Right lobe of liver (tissue), 6 donors: Measurements from ENCODE around the gene VASN. TPM values are rescaled to one million over a fixed set of nuclear protein-coding genes. Genes with fewer than 3 reads are reported as not detected.

ENCODE experiments used
- ATAC-seq, 4 donors: fragments of 200-7000 bp; cut with Tn5 transposase; one replicate each; pipeline ENCODE4 v1.9.1; 2020; ENCODE audit warnings: mild to moderate bottlenecking in 4 of 4, moderate library complexity in 4 of 4
- DNase-seq, 3 donors: peaks; one replicate each; pipeline ENCODE4 v3.0.0-alpha.2; 2020
- H3K27ac ChIP-seq, 3 donors: fragments of 200-600 bp; one replicate each; pipeline ENCODE4 v1.8.0; 2022
- H3K27me3 ChIP-seq, 2 donors: fragments of 200-600 bp; one replicate each; pipeline ENCODE4 v1.8.0; 2022
- H3K36me3 ChIP-seq, 4 donors: fragments of 200-600 bp; sonication (generic) in 1 of 4; one replicate each; pipeline versions ENCODE4 v1.5.1 to v1.8.0; 2017 to 2022; ENCODE audit warnings: control low read depth in 1 of 4
- H3K4me1 ChIP-seq, 4 donors: fragments of 200-600 bp; sonication (generic) in 1 of 4; one replicate each; pipeline versions ENCODE4 v1.5.1 to v1.8.0; 2017 to 2022; ENCODE audit warnings: control low read depth in 1 of 4
- H3K4me3 ChIP-seq, 3 donors: fragments of 200-600 bp; one replicate each; pipeline ENCODE4 v1.8.0; 2022
- H3K9me3 ChIP-seq, 4 donors: fragments of 200-600 bp; sonication (generic) in 1 of 4; one replicate each; pipeline versions ENCODE4 v1.5.1 to v1.8.0; 2017 to 2022; ENCODE audit warnings: control low read depth in 1 of 4
- CTCF ChIP-seq, 4 donors: fragments of 200-600 bp in 3 of 4; fragments of 450-650 bp in 1 of 4; IDR thresholded peaks; one replicate each; pipeline versions ENCODE4 v1.5.1 to v1.8.0; 2016 to 2022; ENCODE audit warnings: antibody characterized with exemption in 4 of 4, mild to moderate bottlenecking in 2 of 4
- POLR2A ChIP-seq: fragments of 450-650 bp; IDR thresholded peaks from one replicate; pipeline ENCODE4 v1.6.1; 2017; ENCODE audit warnings: antibody characterized with exemption, mild to moderate bottlenecking
- WGBS: methylation state at CpG from one replicate; pipeline ENCODE4 v1.1.6; 2018; ENCODE audit warnings: low coverage, low lambda C conversion rate; ENCODE audit not compliant: insufficient coverage; ENCODE audit errors: missing lambda C conversion rate; 5-methylcytosine and 5-hydroxymethylcytosine counted together
- intact Hi-C, 2 donors: fragments of 100-400 bp; cut with DNase I; formaldehyde crosslinking; loops; one replicate each; pipeline versions ENCODE4 v1.11.2 to v1.14.1; 2022
- total RNA-seq, 6 experiments: library from RNA; depleted of rRNA in 2 of 6; stranded (reverse); fragments of >200 nt in 2 of 6; fragmentation: NEBNext Ultra II Directional in 3 of 6; extraction: Animal tissue kit (Norgen Biotek cat#: 25700) in 3 of 6; gene quantifications; one replicate each; pipeline versions ENCODE4 v1.1.0 to v1.2.4, GENCODE V29; 2016 to 2023
- donor health status: DM: no; HTN: yes; CAD: no.
- donor health status: DM: no; HTN: no; CAD: no.
- donor health status: DM: no; HTN: no; CAD: no.
- donor health status: DM: no; HTN: yes; CAD: no.
- donor health status: DM: no; HTN: yes; CAD: no.

The VASN gene
- total RNA-seq, 6 experiments from 2014 or later: 13.5 to 22.9 (median 16.8) TPM

GRCh38 chr16:4336701-4337539 is 34.7 kb upstream of the VASN start:
- no peaks in the 10 kb centered on the region for H3K9me3 ChIP-seq
- H3K4me3 ChIP-seq: no peak overlapping the region
- no peak overlapping the region for H3K27ac ChIP-seq
- 72% methylated on average over 3 of the region's 41 CpGs for WGBS
- intact Hi-C loops: loop anchor here in 1 of 2 donors (5.0 kb wide), 1 partner anchor 135 kb away; no protein-coding TSS in a partner anchor
- DNase-seq: peak in 1 of 3 donors; percentile 55
- H3K27me3 ChIP-seq: no peaks in the 10 kb centered on the region
- no peaks in the 10 kb centered on the region for H3K4me1 ChIP-seq
- peaks cover 0 to 17% (median 7%) of the 10 kb centered on the region in 4 donors for H3K36me3 ChIP-seq
- no peak for TF ChIP-seq CTCF (IDR thresholded peaks at IDR 0.05)
- no peak for TF ChIP-seq POLR2A
- ATAC-seq: no peak

GRCh38 chr16:4337540-4338088 is 34.0 kb upstream of the VASN start:
- Histone ChIP-seq H3K27me3 (no peaks in the 10 kb centered on the region), H3K4me1 (no peaks in the 10 kb centered on the region), H3K27ac (no peak overlapping the region), H3K9me3 (no peaks in the 10 kb centered on the region), H3K4me3 (no peak overlapping the region), H3K36me3 (peaks cover 0 to 17% (median 7%) of the 10 kb centered on the region in 4 donors)
- ATAC-seq (no peak), DNase-seq (no peak)
- TF ChIP-seq CTCF (IDR thresholded peaks at IDR 0.05) (no peak), POLR2A (no peak)
- intact Hi-C loops: loop anchor here in 1 of 2 donors (5.0 kb wide), 1 partner anchor 135 kb away; no protein-coding TSS in a partner anchor
- WGBS: no CpG with 5 or more reads among the region's 12 CpGs

GRCh38 chr16:4338125-4338582 is 33.5 kb upstream of the VASN start:
- intact Hi-C loops: loop anchor here in 1 of 2 donors (5.0 kb wide), 1 partner anchor 136 kb away; no protein-coding TSS in a partner anchor
- no peaks in the 10 kb centered on the region for H3K9me3 ChIP-seq
- H3K4me1 ChIP-seq: no peaks in the 10 kb centered on the region
- WGBS: no CpG with 5 or more reads among the region's 12 CpGs
- no peak overlapping the region for H3K27ac ChIP-seq
- no peaks in the 10 kb centered on the region for H3K27me3 ChIP-seq
- no peak for DNase-seq
- TF ChIP-seq CTCF (IDR thresholded peaks at IDR 0.05) (no peak), POLR2A (no peak)
- peaks cover 0 to 17% (median 7%) of the 10 kb centered on the region in 4 donors for H3K36me3 ChIP-seq
- ATAC-seq: peak in 2 of 4 donors; percentile 2 to 5
- H3K4me3 ChIP-seq: no peak overlapping the region

GRCh38 chr16:4338712-4339299 is 32.8 kb upstream of the VASN start:
- H3K27ac ChIP-seq: no peak overlapping the region
- DNase-seq: peak in 1 of 3 donors; percentile 53
- H3K36me3 ChIP-seq: peaks cover 0 to 17% (median 7%) of the 10 kb centered on the region in 4 donors
- intact Hi-C loops: loop anchor here in 1 of 2 donors (5.0 kb wide), 1 partner anchor 137 kb away; no protein-coding TSS in a partner anchor
- no peak for TF ChIP-seq CTCF (IDR thresholded peaks at IDR 0.05)
- ATAC-seq: peak in 1 of 4 donors; percentile 2
- H3K9me3 ChIP-seq: no peaks in the 10 kb centered on the region
- WGBS: 73% methylated on average over 3 of the region's 10 CpGs
- H3K4me3 ChIP-seq: no peak overlapping the region
- no peaks in the 10 kb centered on the region for H3K4me1 ChIP-seq
- no peaks in the 10 kb centered on the region for H3K27me3 ChIP-seq
